ENCODE results near the gene CUX1. TPM values are rescaled to one million over a fixed set of nuclear protein-coding genes. Genes with fewer than 3 reads are reported as not detected.

The CUX1 gene
- total and polyA plus RNA-seq, 2 of the 13 experiments (the other 11 are each of a cell fraction or from before 2014, with no cell fraction given) = 13.7 to 14.9 TPM

- TF ChIP-seq, protein P1, sequence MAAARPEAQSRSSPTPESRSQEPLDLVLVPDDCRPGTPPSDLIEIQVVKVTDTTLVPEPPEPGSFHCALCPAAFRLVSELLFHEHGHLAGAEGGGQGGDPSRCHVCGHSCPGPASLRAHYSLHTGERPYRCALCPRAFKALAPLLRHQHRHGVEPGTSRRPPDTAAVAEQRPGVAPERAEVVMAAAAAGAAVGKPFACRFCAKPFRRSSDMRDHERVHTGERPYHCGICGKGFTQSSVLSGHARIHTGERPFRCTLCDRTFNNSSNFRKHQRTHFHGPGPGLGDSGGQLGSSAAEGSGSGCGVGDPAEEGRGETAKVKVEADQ (CRISPR knock-in tag; IDR thresholded peaks at IDR 0.05; ENCODE audit: borderline replicate concordance) = 0 out of 2 replicates have a peak, but pooled peaks have one; percentile 53
- TF ChIP-seq ARNTL (CRISPR knock-in tag; IDR thresholded peaks at IDR 0.05) = no peak
- TF ChIP-seq IKZF5 (CRISPR knock-in tag; IDR thresholded peaks at IDR 0.05) = no peak
- TF ChIP-seq KDM2A (CRISPR knock-in tag; IDR thresholded peaks at IDR 0.05; ENCODE audit: borderline replicate concordance, low read depth) = peak; percentile 47; the same call in 1 of the 2 replicates
- TF ChIP-seq ZSCAN12 (CRISPR knock-in tag; IDR thresholded peaks at IDR 0.05) = no peak
- TF ChIP-seq KMT2B (CRISPR knock-in tag; IDR thresholded peaks at IDR 0.05) = no peak
- TF ChIP-seq RBM39 (IDR thresholded peaks at IDR 0.05; ENCODE audit: low read depth, low read length, poor library complexity, severe bottlenecking) = no peak
- TF ChIP-seq, protein P2, sequence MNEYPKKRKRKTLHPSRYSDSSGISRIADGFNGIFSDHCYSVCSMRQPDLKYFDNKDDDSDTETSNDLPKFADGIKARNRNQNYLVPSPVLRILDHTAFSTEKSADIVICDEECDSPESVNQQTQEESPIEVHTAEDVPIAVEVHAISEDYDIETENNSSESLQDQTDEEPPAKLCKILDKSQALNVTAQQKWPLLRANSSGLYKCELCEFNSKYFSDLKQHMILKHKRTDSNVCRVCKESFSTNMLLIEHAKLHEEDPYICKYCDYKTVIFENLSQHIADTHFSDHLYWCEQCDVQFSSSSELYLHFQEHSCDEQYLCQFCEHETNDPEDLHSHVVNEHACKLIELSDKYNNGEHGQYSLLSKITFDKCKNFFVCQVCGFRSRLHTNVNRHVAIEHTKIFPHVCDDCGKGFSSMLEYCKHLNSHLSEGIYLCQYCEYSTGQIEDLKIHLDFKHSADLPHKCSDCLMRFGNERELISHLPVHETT (CRISPR knock-in tag; conservative IDR thresholded peaks at IDR 0.05) = no peak; the same call in 1 of the 2 replicates
- no peak for TF ChIP-seq HNRNPH1 (optimal IDR thresholded peaks at IDR 0.05; ENCODE audit: low read depth, low read length)
- no peak for TF ChIP-seq ZNF691 (CRISPR knock-in tag; IDR thresholded peaks at IDR 0.05; ENCODE audit: borderline replicate concordance, low read depth)
- peak; percentile 55; the same call in 1 of the 2 replicates for TF ChIP-seq SPEN (CRISPR knock-in tag; IDR thresholded peaks at IDR 0.05; ENCODE audit: low read depth)
- no peak for TF ChIP-seq GATAD1 (CRISPR knock-in tag; IDR thresholded peaks at IDR 0.05)
- no peak for TF ChIP-seq ZNF790 (CRISPR knock-in tag; IDR thresholded peaks at IDR 0.05; ENCODE audit: borderline replicate concordance)
- TF ChIP-seq ZNF180 (CRISPR knock-in tag; IDR thresholded peaks at IDR 0.05; ENCODE audit: borderline replicate concordance, low read depth) = no peak
- peak; percentile 63; the same call in 1 of the 2 replicates for TF ChIP-seq FOXP4 (CRISPR knock-in tag; IDR thresholded peaks at IDR 0.05)
These were observed 489.7 kb downstream of the CUX1 start (continued) for GRCh38 chr7:102306916-102307677.
